ENCODE measurements around the gene ACTL8. TPM values are rescaled to one million over a fixed set of nuclear protein-coding genes. Genes with fewer than 3 reads are reported as not detected.

ACTL8 gene
- total and polyA plus RNA-seq, 2 donors from 2014 or later: not detected

DNA sequence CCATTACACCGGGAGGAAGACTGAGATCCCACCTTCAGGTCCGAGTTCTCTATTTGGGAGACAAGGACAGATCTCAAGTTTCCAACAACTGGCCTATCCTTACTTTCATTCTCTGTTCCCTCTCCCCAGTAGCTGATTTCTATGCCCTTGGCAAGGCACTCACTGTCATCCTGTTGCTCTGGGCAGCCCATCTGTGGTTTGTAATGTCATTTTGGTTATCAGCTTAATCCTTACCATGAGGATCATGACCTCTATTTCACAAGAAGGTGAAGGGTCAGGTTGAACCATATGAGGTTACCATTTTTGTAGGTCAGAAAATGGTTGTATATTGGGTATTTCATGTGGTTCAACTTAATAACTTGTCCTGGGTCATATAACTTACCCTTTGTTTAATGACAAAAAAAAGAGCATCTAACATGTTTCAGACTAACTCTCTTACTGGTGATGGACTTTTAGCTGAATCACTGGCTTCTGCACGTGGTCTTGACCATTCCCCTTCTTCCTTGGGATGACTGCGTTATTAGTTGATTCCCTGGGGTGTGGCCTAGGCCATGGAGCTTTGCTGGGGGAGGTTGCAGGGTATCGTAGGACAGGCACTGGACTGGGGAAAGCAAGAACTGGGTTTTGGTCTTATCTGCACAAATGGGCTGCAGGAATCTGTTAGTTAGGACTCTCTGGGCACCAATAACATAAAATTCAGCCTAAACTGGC lies 120.2 kb downstream of the ACTL8 start:
- H3K36me3 ChIP-seq (ENCODE audit: control insufficient read depth in 2 of 3, insufficient read depth in 3 of 3, low read length in 3 of 3): no peaks in the 10 kb centered on the region
- no peak overlapping the region for H3K4me3 ChIP-seq (ENCODE audit: low read length in 3 of 3)
- no peak overlapping the region for H3K9ac ChIP-seq (ENCODE audit: low read length in 3 of 3)
- DNase-seq: peak in 1 of 5 donors; percentile 27
- no peak for TF ChIP-seq CTCF (IDR thresholded peaks at IDR 0.05; ENCODE audit: borderline replicate concordance, extremely low read depth, insufficient read depth)
- no peak for FAIRE-seq
- H3K27ac ChIP-seq (ENCODE audit: low read depth in 2 of 2, low read length in 2 of 2): no peak overlapping the region
- H3K4me1 ChIP-seq (ENCODE audit: control insufficient read depth in 2 of 3, insufficient read depth in 2 of 3, low read depth in 1 of 3, low read length in 3 of 3): no peaks in the 10 kb centered on the region
- peaks cover 0 to 5% (median 0%) of the 10 kb centered on the region in 3 donors for H3K9me3 ChIP-seq (ENCODE audit: control insufficient read depth in 2 of 3, insufficient read depth in 1 of 3, low read length in 3 of 3)
- intact Hi-C loops (cut with DNase I): no loop called here
- H3K27me3 ChIP-seq (ENCODE audit: control insufficient read depth, insufficient read depth, low read length): no peaks in the 10 kb centered on the region

DNA sequence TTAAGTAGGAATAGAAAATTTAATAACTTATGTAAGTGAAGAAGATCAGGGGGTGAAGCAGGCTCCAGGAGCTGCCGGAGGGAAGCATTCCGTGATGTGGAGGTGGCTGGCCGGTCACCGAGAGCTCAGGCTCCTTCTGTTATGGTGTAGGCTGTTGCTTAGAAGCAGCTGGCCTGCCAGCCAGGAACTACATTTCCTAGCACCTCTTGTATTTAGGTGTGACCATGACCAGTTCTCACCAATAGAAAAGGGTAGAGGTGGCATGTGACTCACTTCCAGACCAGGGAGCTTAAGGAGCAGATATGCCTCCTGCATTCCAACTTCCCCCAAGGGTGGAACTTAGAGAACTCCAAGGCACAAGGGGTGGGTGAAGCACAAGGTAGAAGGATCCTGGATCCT lies 120.7 kb downstream of the ACTL8 start:
- H3K9ac ChIP-seq (ENCODE audit: low read length in 3 of 3): no peak overlapping the region
- intact Hi-C loops (cut with DNase I): no loop called here
- H3K36me3 ChIP-seq (ENCODE audit: control insufficient read depth in 2 of 3, insufficient read depth in 3 of 3, low read length in 3 of 3): no peaks in the 10 kb centered on the region
- FAIRE-seq (no peak), DNase-seq (peak in 1 of 5 donors; percentile 22)
- H3K27ac ChIP-seq (ENCODE audit: low read depth in 2 of 2, low read length in 2 of 2): no peak overlapping the region
- no peaks in the 10 kb centered on the region for H3K27me3 ChIP-seq (ENCODE audit: control insufficient read depth, insufficient read depth, low read length)
- TF ChIP-seq CTCF (IDR thresholded peaks at IDR 0.05; ENCODE audit: borderline replicate concordance, extremely low read depth, insufficient read depth): no peak
- H3K4me1 ChIP-seq (ENCODE audit: control insufficient read depth in 2 of 3, insufficient read depth in 2 of 3, low read depth in 1 of 3, low read length in 3 of 3): no peaks in the 10 kb centered on the region
- no peak overlapping the region for H3K4me3 ChIP-seq (ENCODE audit: low read length in 3 of 3)
- H3K9me3 ChIP-seq (ENCODE audit: control insufficient read depth in 2 of 3, insufficient read depth in 1 of 3, low read length in 3 of 3): peaks cover 0 to 2% (median 0%) of the 10 kb centered on the region in 3 donors

Other genes with a start within 250 kb of the ACTL8 start
- gene ARHGEF10L, start 215.6 kb upstream of the ACTL8 start, total RNA-seq: 91.9 TPM
- 40.8 TPM for gene ARHGEF10L, start 215.6 kb upstream of the ACTL8 start, polyA plus RNA-seq (ENCODE audit: insufficient read depth, low read depth, low replicate concordance)

Measured in kidney (tissue), 14 donors.